Neural crest cell (in vitro differentiated cells): ENCODE measurements around the gene MMP14. TPM values are rescaled to one million over a fixed set of nuclear protein-coding genes. Genes with fewer than 3 reads are reported as not detected.

Source experiments
- DNase-seq: peaks from one replicate; pipeline ENCODE4 v3.0.0; 2021; ENCODE audit warnings: low read depth, mixed read lengths, low spot score
- H3K27ac Mint-ChIP-seq: one replicate; pipeline ENCODE4 v1.8.0; 2021; ENCODE audit warnings: mild to moderate bottlenecking, mixed read lengths; ENCODE audit not compliant: unreplicated experiment
- H3K27me3 Mint-ChIP-seq: 2 replicates; pipeline ENCODE4 v1.8.0; 2021; ENCODE audit warnings: low read depth, mild to moderate bottlenecking, mixed read lengths
- H3K36me3 Mint-ChIP-seq: 2 replicates; pipeline ENCODE4 v1.8.0; 2021; ENCODE audit warnings: low read depth, mild to moderate bottlenecking, mixed read lengths
- H3K4me1 Mint-ChIP-seq: 2 replicates; pipeline ENCODE4 v1.8.0; 2021; ENCODE audit warnings: mixed read lengths
- H3K4me3 Mint-ChIP-seq: one replicate; pipeline ENCODE4 v1.8.0; 2021; ENCODE audit warnings: mild to moderate bottlenecking, mixed read lengths
- H3K9me3 Mint-ChIP-seq: 2 replicates; pipeline ENCODE4 v1.8.0; 2021; ENCODE audit warnings: mixed read lengths
- total RNA-seq: library from RNA; stranded (reverse); gene quantifications from 2 replicates; pipeline ENCODE4 v1.2.1, GENCODE V29; 2021
- TF ChIP-seq, protein P1 (sequence below): fragments of 200-600 bp; sonication (generic); conservative IDR thresholded peaks from 2 replicates; pipeline ENCODE4 v1.5.0; 2021; ENCODE audit warnings: antibody characterized with exemption, mild to moderate bottlenecking

The MMP14 gene
- total RNA-seq, 1 donor from 2014 or later, result 63.2 TPM

DNA sequence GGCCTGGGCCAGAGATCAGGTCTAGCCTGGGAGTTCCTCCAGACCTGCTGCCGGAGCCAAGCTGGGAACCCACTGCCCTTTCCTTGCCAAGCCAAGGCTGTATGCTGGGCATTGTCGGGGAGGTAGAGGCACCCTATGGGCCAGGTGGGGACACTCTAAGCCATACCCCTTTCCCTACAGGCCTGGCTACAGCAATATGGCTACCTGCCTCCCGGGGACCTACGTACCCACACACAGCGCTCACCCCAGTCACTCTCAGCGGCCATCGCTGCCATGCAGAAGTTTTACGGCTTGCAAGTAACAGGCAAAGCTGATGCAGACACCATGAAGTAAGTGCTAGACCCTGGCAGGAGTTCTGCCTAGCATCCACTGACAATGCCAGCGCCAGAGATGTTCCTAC lies 4.9 kb downstream of the MMP14 start:
- Mint-ChIP-seq H3K27me3 (peaks cover 22% of the 10 kb centered on the region), H3K36me3 (peaks cover 6% of the 10 kb centered on the region), H3K4me1 (peaks cover 26% of the 10 kb centered on the region), H3K9me3 (no peaks in the 10 kb centered on the region), H3K4me3 (no peak overlapping the region), H3K27ac (no peak overlapping the region)
- DNase-seq, result no peak
- TF ChIP-seq, protein P1, sequence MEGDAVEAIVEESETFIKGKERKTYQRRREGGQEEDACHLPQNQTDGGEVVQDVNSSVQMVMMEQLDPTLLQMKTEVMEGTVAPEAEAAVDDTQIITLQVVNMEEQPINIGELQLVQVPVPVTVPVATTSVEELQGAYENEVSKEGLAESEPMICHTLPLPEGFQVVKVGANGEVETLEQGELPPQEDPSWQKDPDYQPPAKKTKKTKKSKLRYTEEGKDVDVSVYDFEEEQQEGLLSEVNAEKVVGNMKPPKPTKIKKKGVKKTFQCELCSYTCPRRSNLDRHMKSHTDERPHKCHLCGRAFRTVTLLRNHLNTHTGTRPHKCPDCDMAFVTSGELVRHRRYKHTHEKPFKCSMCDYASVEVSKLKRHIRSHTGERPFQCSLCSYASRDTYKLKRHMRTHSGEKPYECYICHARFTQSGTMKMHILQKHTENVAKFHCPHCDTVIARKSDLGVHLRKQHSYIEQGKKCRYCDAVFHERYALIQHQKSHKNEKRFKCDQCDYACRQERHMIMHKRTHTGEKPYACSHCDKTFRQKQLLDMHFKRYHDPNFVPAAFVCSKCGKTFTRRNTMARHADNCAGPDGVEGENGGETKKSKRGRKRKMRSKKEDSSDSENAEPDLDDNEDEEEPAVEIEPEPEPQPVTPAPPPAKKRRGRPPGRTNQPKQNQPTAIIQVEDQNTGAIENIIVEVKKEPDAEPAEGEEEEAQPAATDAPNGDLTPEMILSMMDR, result no peak

DNA sequence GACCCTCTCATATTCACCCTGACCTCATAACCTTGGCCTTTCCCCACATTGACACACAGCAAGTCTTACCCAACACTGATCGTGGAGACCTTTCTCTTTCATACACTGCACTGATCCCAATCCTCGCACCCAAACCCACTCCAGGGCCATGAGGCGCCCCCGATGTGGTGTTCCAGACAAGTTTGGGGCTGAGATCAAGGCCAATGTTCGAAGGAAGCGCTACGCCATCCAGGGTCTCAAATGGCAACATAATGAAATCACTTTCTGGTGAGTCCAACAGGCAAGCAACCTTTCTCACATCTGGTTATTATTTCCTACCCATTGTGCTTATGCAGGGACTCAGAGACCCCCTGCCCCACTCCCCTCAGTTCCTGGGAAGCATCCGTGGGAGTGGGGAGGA lies 5.4 kb downstream of the MMP14 start:
- Mint-ChIP-seq H3K9me3 (no peaks in the 10 kb centered on the region), H3K27ac (no peak overlapping the region), H3K4me3 (no peak overlapping the region), H3K4me1 (peaks cover 25% of the 10 kb centered on the region), H3K36me3 (peaks cover 6% of the 10 kb centered on the region), H3K27me3 (peaks cover 18% of the 10 kb centered on the region)
- DNase-seq, result no peak
- TF ChIP-seq, protein P1, result no peak

DNA sequence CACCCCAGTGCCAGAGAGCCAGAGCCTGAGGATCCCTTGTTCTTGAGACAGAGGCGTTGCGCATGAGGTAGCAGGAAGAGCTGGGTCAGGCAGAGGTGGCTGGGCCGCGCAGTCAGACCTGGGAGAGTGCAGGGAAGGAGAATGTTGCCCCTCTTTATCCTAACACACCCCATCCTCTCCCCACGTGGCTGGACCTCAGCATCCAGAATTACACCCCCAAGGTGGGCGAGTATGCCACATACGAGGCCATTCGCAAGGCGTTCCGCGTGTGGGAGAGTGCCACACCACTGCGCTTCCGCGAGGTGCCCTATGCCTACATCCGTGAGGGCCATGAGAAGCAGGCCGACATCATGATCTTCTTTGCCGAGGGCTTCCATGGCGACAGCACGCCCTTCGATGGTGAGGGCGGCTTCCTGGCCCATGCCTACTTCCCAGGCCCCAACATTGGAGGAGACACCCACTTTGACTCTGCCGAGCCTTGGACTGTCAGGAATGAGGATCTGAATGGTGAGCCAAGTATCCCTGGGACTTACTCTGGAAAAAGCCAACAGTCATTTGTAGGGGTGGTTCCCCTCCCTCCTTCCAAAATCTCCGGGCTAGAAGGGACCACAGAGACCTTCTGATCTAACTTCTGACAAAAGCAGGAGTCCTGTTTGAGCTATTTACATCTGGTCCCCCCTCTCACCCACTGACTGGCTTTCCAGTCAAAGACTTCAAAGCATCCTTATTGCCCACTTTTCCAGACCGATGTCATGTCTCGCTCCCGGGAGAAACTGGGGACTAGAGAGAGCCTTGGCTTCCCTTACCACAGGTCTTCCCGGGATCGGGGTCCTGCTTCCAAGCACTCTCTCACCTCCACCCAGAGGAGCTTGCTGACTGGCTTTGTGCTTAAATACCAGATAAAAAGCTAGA lies 6.1 kb downstream of the MMP14 start:
- Mint-ChIP-seq H3K27ac (no peak overlapping the region), H3K36me3 (peaks cover 6% of the 10 kb centered on the region), H3K4me3 (peak overlapping the region; percentile 23), H3K27me3 (peaks cover 11% of the 10 kb centered on the region), H3K9me3 (no peaks in the 10 kb centered on the region), H3K4me1 (peaks cover 22% of the 10 kb centered on the region)
- no peak for DNase-seq
- TF ChIP-seq, protein P1, result no peak

DNA sequence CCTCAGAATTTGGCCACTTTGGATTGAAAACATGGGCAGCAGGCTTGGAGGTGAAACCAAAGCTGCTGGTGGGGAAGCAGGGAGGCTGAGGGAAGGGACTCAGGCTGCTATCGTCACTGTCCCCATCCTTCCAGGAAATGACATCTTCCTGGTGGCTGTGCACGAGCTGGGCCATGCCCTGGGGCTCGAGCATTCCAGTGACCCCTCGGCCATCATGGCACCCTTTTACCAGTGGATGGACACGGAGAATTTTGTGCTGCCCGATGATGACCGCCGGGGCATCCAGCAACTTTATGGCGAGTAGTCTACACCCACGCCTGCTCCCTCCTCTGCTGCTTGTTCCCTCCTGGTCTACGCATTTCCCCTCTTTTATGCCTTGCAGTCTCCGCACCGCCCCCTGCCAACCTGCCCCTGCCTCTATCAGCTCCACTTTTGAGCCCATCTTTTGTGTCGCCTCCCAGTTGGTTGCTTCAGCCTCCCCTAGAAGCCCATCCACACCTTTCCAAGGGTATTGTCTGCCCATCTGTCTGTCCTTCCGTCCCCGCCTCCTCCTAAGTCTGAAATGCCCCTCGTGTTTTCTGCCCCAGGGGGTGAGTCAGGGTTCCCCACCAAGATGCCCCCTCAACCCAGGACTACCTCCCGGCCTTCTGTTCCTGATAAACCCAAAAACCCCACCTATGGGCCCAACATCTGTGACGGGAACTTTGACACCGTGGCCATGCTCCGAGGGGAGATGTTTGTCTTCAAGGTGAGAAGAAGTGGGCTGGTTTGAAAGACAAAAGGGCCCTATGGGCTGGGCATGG lies 6.9 kb downstream of the MMP14 start:
- peaks cover 26% of the 10 kb centered on the region for H3K4me1 Mint-ChIP-seq
- H3K27me3 Mint-ChIP-seq, result peaks cover 5% of the 10 kb centered on the region
- H3K4me3 Mint-ChIP-seq, result no peak overlapping the region
- peaks cover 6% of the 10 kb centered on the region for H3K36me3 Mint-ChIP-seq
- H3K9me3 Mint-ChIP-seq, result no peaks in the 10 kb centered on the region
- DNase-seq, result no peak
- TF ChIP-seq, protein P1, result no peak
- H3K27ac Mint-ChIP-seq, result peak overlapping the region; percentile 95

DNA sequence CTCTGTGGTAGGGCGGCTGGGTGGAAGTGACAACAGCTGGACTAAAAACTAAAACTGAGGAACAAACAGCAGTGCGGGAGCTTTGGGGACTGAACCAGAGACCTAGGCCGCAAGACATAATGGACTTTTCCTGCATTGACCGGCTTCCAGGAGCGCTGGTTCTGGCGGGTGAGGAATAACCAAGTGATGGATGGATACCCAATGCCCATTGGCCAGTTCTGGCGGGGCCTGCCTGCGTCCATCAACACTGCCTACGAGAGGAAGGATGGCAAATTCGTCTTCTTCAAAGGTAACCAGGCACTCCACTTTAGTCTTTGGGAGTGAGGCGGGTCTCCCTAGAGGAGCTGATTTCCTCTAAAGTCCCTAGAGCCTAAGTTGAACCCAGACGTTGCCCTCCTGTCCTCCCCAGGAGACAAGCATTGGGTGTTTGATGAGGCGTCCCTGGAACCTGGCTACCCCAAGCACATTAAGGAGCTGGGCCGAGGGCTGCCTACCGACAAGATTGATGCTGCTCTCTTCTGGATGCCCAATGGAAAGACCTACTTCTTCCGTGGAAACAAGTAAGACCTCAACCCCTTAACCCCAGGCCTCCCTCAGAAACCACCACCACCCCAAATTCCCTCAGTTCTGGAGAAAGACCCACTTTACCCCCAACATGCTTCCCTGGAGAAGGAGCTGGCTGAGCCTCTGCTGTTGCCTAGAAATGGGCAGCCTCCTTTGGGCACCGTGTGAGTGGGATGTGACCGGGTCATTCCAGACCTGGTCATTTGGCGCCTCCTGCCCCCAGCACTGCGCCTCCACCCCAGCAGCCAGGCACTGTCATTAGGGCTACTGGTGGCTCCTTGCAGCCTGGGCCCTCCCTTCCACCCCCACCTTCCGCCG lies 8.1 kb downstream of the MMP14 start:
- Mint-ChIP-seq H3K36me3 (peaks cover 4% of the 10 kb centered on the region), H3K4me3 (no peak overlapping the region), H3K9me3 (no peaks in the 10 kb centered on the region), H3K4me1 (peaks cover 25% of the 10 kb centered on the region), H3K27me3 (no peaks in the 10 kb centered on the region), H3K27ac (no peak overlapping the region)
- TF ChIP-seq, protein P1, result no peak
- no peak for DNase-seq
